GM10847 (cell line): ENCODE results near the gene TSPAN11.

Experiments used
- POLR2A ChIP-seq: IDR thresholded peaks from 2 replicates; pipeline ENCODE4 v1.6.1; 2011; ENCODE audit not compliant: insufficient read length; ENCODE audit errors: extremely low read depth

The TSPAN11 gene

GRCh38 chr12:31008961-31009840 lies 82.7 kb downstream of the TSPAN11 start:
- TF ChIP-seq POLR2A: no peak

DNA sequence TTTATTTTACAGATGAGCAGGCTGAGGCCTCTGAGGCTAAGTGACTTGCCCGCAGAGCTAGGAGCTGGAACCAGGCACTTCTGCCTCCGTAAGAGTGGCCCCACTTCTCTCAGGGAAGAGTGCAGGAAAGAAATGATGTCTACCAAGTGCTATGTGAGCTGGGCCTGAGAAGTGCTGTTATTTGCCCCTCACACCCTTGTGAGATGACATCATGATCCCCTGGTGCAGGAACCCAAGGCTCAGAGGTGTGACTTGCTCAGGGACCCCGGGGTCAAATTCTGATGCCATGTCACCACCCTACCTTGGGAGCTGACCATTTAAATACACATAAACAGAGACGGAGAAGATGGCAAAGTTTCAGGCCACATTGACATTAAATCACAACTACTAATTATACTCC lies 83.4 kb downstream of the TSPAN11 start:
- no peak for TF ChIP-seq POLR2A

DNA sequence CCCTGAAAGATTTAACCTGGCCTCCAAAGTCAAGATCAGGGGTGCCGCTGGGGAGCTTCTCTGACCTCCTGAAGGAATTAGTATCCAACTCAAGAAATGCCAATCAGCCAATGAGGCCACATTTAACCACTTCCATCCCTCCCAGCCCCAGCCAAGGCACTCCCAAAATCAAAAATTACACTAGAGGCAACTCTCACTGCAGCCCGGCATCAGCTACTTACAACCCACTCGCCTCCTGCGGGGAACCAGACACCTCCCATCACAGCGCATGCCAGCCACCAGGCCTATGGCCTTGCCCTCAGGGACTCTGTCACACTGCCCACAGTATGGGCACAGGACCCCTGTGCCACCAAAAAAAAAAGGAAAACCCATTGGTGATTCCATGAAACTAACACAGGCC lies 84.8 kb downstream of the TSPAN11 start:
- TF ChIP-seq POLR2A: no peak

- no peak for TF ChIP-seq POLR2A
Measured at GRCh38 chr12:31011746-31012566, 85.4 kb downstream of the TSPAN11 start.

DNA sequence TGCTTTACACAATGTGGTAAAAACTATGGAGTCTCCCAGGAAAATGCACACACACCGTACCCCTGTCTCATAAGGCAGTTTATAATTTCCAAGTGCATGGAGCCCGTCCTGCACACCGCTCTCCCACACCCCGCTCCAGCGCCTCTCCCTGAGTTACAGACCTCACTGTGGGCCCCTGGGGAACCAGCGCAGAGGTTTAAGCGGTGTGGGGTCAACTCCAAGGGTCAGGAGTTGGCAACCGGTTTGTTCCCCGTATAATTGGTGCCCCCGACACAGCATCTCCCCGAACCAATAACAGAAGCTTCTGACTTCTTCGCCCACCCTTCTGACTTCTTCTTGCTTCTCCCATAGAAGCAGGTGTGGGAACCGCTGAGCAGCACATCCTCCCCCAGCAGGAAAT lies 88.7 kb downstream of the TSPAN11 start:
- no peak for TF ChIP-seq POLR2A

- no peak for TF ChIP-seq POLR2A
Measured at GRCh38 chr12:31016057-31016456, 89.5 kb downstream of the TSPAN11 start.

GRCh38 chr12:31017535-31017934 lies 91.0 kb downstream of the TSPAN11 start:
- no peak for TF ChIP-seq POLR2A

DNA sequence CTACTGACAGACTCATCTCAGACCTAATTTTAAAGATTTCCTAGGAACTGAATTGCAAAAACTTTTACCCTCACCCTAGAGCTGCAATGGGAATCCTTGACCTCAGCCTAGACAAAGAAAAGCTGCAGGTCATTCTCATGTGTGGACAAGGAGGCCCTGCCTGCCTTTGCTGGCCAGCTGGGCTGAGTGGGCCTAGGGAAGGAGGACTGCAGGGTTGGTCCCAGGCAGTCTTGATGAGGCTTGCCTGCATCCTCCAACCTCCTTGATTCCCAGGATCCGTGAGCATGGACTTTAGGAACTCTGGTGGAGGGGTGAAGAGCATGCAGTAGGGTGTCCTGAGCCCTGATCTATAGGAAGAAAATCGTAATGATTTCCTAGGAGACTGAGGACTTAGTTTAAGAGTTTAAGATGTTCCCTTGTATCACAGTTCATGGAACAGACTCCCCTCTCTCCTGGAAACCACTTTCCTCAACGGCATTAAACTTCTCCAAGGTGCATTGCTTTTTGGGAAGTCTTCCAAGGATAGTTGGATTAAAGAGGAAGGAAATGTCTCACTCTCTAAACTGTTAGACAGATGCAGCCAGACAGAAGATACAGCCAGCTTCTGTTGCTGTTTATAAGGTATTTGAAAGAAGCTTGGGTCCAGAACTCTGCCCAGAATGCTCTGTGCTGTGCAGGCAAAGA lies 91.7 kb downstream of the TSPAN11 start:
- no peak for TF ChIP-seq POLR2A

DNA sequence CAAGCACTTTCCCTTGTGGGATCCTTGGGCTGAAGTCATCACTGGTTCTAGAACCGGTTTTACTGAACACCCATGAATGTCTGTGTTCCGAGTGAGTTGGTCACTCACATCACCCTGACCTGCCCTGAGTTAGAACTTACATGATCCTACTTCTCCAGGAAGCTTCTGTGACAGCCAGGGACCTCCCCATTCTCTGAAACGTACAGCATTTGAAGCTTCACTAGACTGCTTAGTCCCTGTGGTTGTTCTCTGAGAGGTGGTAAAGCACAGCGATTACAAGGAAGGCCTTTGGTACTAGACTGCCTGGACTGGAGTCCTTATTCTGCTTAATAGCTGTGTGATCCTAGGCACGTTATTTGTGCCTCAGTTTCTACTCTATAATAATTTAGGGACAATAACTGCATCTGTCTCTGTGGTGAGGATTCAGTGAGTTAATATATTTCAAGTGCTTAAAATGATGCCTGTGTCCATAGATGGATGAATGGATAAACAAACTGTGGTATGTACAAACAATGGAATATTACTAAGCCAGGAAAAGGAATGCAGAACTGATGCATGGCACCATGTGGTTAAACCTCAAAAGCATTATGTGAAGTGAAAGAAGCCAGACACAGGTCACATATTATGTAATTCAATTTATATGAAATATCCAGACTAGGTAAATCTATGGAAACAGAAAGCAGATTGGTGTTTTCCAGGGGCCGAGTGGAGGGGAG lies 92.4 kb downstream of the TSPAN11 start:
- no peak for TF ChIP-seq POLR2A

DNA sequence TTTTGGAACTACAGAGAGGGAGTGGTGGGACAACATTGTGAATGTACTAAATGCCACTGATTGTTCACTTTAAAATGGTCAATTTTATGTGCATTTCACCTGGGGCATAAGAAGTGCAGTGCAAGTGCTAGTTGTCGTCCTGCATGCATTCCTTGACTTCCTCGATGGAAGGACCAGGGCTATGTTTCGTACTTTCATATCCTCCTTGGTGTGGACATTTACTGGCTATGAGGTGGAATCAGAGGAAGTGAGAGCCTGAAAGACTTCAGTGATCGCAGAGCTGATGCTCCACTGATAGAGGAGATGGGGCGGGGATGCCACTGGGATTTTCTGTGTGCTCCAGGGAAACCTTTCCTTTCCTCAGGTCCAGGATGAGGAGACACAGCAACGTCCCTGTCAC lies 93.0 kb downstream of the TSPAN11 start:
- no peak for TF ChIP-seq POLR2A

DNA sequence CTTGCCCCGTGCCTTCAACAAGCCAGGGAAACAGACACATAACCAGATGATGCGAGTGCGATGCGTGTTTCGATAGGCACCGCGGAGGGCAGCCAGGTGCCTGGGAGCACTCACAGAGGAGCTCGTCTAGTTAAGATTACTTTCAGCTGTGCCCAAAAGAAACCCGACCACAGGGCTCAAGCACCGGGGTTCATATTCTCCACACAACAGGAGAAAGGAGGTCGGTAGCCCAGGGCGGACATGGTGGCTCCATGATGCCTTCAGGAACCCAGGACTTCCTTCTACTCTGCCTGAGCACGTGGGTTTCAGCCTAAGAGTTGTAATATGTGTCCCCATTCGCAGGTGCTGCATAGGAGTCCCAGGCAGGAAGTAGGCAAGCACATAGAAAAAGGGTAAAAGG lies 93.4 kb downstream of the TSPAN11 start:
- no peak for TF ChIP-seq POLR2A

DNA sequence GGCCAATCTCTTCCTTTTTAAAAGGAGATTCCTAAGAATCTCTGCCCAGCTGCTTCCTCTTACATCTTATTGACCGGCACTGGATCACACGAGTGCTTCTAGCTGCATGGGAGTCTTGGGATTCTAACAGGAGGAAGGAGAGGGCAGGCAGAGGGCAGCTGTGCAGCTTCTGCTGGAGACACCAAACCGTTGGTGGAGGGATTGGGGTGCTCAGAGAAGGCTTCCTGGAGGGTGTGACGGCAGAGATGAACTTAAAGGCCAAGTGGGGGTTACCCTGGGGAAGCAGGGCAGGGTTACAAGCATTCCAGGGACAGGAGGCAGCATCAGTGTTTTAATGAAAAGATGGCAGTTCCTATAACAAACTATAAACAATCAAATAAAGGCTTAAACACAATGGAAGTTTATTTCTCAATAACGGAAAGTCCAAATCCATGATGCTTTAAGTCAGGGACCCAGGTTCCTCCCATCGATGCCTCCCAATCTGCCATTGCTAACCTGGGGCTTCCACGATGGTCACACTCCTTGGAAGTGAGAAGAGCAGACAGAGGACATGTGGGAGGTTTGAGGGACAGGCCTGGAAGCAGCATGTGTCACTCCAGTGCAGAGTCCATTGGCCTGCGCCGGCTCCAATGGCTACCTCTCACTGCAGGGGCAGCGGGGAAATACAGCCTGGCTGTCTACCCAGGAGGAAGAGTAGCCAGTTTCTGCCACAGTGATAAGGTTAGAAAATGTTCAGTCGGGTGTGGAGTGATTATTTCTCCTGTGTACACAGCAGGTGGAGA lies 94.0 kb downstream of the TSPAN11 start:
- TF ChIP-seq POLR2A: no peak

- no peak for TF ChIP-seq POLR2A
Measured at GRCh38 chr12:31021181-31021580, 94.6 kb downstream of the TSPAN11 start.

- TF ChIP-seq POLR2A: no peak
Measured at GRCh38 chr12:31021809-31022494, 95.4 kb downstream of the TSPAN11 start.

DNA sequence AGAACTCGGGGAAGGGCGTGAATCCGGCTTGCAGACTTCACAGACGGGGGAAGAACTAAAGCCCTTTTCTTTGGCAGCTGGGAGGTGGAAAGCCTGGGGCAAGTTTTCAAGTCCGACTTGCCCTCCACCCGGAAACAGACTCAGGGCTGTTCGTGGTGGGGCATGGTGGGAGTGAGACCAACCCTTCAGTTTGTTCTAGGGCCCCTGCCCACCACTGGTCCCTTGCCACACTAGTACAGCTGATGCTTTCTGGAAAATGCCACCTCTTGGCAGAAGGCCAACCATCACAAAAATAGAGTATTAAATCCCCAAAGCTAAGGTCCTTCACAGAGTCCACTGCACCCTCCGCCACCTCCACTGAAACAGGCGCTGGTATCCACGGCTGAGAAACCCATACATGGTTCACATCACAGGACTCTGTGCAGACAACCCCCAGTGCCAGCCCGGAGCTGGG lies 96.8 kb downstream of the TSPAN11 start:
- TF ChIP-seq POLR2A: no peak
